ENCODE results near the gene FKRP. TPM values are rescaled to one million over a fixed set of nuclear protein-coding genes. Genes with fewer than 3 reads are reported as not detected.

The FKRP gene
- total RNA-seq, 1 donor from 2014 or later, result 22.7 TPM

DNA sequence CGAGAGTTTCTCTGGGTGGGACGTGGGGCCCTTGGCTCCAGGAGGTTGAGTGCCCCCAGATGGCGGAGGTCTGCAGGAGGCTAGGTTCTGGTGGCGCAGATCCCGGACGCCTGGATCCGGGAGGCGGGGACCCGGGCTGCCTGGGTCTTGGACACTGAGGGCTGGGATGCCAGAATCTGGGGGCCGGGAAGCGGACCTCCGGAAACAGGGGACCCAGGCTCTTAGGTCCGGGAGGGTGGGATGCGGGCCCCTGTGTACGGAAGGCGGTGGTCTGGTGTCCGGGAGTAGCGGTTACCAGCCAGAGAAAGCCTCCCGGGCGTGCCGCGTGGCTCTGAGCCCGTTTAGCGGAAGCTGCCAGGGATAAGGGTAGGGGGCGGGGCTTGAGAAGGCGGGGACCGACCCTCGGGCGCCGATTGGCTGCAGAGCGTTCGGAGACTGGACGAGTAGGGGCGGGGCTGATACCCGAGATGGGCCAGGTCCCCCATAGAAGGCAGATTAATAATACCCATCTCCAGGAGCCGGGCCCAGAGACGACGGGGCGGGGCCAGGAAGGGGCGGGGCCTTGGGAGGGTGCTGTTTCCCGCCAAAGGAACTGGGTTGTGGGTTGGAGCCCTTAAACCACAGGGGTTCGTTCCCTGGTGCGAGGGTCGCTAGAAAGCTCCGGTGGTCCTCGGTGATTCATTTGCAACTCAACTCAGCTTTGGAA, 42.6 kb downstream of the FKRP start, which contains the start of gene SLC1A5:
SLC1A5 (minus strand) TSS at position 333 of the 706 bp plus-strand sequence. CDS start 629 bp downstream, outside the sequence.
- Mint-ChIP-seq H3K27me3 (ENCODE audit: unreplicated experiment) (peaks cover 13% of the 10 kb centered on the region), H3K36me3 (ENCODE audit: low read depth, unreplicated experiment) (peaks cover 4% of the 10 kb centered on the region), H3K4me3 (ENCODE audit: unreplicated experiment) (peak within 1 kb of the TSS; percentile 94), H3K27ac (ENCODE audit: unreplicated experiment) (no peak within 1 kb of the TSS), H3K9me3 (ENCODE audit: unreplicated experiment) (no peaks in the 10 kb centered on the region), H3K4me1 (ENCODE audit: unreplicated experiment) (peaks cover 25% of the 10 kb centered on the region)
- DNase-seq (ENCODE audit: low spot score), result peak; percentile 92
- TF ChIP-seq, protein P1, sequence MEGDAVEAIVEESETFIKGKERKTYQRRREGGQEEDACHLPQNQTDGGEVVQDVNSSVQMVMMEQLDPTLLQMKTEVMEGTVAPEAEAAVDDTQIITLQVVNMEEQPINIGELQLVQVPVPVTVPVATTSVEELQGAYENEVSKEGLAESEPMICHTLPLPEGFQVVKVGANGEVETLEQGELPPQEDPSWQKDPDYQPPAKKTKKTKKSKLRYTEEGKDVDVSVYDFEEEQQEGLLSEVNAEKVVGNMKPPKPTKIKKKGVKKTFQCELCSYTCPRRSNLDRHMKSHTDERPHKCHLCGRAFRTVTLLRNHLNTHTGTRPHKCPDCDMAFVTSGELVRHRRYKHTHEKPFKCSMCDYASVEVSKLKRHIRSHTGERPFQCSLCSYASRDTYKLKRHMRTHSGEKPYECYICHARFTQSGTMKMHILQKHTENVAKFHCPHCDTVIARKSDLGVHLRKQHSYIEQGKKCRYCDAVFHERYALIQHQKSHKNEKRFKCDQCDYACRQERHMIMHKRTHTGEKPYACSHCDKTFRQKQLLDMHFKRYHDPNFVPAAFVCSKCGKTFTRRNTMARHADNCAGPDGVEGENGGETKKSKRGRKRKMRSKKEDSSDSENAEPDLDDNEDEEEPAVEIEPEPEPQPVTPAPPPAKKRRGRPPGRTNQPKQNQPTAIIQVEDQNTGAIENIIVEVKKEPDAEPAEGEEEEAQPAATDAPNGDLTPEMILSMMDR (IDR thresholded peaks at IDR 0.05; ENCODE audit: unreplicated experiment), result no peak

DNA sequence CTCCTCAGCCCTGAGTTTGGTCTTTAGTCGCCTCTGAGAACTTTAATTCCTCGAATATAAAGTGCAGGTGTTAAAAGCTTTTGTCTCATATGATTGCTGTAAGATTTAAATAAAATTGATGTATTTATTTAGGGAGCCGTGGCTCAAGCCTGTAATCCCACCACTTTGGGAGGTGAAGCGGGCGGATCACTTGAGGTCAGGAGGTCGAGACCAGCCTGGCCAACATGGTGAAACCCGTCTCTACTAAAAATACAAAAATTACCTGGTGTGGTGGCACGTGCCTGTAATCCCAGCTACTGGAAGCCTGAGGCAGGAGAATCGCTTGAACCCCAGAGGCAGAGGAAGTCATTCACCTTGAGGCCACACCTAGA, 43.1 kb downstream of the FKRP start:
- TF ChIP-seq, protein P1 (IDR thresholded peaks at IDR 0.05; ENCODE audit: unreplicated experiment), result no peak
- Mint-ChIP-seq H3K36me3 (ENCODE audit: low read depth, unreplicated experiment) (no peaks in the 10 kb centered on the region), H3K27ac (ENCODE audit: unreplicated experiment) (no peak overlapping the region), H3K9me3 (ENCODE audit: unreplicated experiment) (no peaks in the 10 kb centered on the region), H3K4me3 (ENCODE audit: unreplicated experiment) (peak overlapping the region; percentile 69), H3K27me3 (ENCODE audit: unreplicated experiment) (peaks cover 13% of the 10 kb centered on the region), H3K4me1 (ENCODE audit: unreplicated experiment) (peaks cover 25% of the 10 kb centered on the region)
- no peak for DNase-seq (ENCODE audit: low spot score)

DNA sequence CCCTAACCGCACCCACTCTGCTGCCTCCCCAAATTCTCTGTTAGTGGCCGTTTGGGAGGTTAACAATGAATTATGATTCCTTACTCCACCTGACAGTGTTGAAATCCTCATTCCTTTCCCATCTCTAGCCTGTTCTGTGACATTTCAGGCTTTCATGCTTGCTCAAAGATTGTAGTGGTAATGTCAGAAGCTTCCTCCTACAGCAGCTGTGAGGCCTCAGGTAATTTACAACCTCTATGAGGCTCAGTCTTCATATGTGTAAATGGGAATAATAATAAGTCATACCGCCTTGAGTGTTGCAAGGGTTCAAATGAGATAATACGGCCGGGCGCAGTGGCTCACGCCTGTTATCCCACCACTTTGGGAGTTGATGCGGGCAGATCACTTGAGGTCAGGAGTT, 43.5 kb downstream of the FKRP start:
- no peaks in the 10 kb centered on the region for H3K9me3 Mint-ChIP-seq (ENCODE audit: unreplicated experiment)
- no peak for DNase-seq (ENCODE audit: low spot score)
- peaks cover 21% of the 10 kb centered on the region for H3K4me1 Mint-ChIP-seq (ENCODE audit: unreplicated experiment)
- no peak overlapping the region for H3K27ac Mint-ChIP-seq (ENCODE audit: unreplicated experiment)
- no peaks in the 10 kb centered on the region for H3K36me3 Mint-ChIP-seq (ENCODE audit: low read depth, unreplicated experiment)
- TF ChIP-seq, protein P1 (IDR thresholded peaks at IDR 0.05; ENCODE audit: unreplicated experiment), result no peak
- H3K27me3 Mint-ChIP-seq (ENCODE audit: unreplicated experiment), result peaks cover 13% of the 10 kb centered on the region
- peak overlapping the region; percentile 27 for H3K4me3 Mint-ChIP-seq (ENCODE audit: unreplicated experiment)

DNA sequence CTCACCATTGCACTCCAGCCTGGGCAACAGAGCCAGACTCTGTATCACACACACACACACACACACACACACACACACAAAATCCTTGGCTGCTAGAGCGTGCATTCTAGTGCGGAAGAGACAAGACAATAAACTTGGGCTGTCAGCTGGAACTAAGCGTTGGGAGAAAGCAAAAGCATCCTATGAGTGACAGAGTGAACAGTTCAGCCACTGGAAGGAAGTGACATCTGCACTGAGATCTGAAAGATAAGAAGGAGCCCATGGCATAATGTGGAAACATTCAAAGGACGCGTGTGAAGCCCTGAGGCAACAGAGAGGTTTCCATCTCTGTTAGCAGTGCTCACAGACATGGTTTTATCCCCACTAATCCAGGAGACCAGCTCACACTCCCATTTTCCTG, 46.1 kb downstream of the FKRP start:
- Mint-ChIP-seq H3K27ac (ENCODE audit: unreplicated experiment) (no peak overlapping the region), H3K4me3 (ENCODE audit: unreplicated experiment) (no peak overlapping the region), H3K27me3 (ENCODE audit: unreplicated experiment) (peaks cover 9% of the 10 kb centered on the region), H3K36me3 (ENCODE audit: low read depth, unreplicated experiment) (no peaks in the 10 kb centered on the region), H3K9me3 (ENCODE audit: unreplicated experiment) (no peaks in the 10 kb centered on the region), H3K4me1 (ENCODE audit: unreplicated experiment) (peaks cover 7% of the 10 kb centered on the region)
- DNase-seq (ENCODE audit: low spot score), result no peak
- TF ChIP-seq, protein P1 (IDR thresholded peaks at IDR 0.05; ENCODE audit: unreplicated experiment), result no peak

DNA sequence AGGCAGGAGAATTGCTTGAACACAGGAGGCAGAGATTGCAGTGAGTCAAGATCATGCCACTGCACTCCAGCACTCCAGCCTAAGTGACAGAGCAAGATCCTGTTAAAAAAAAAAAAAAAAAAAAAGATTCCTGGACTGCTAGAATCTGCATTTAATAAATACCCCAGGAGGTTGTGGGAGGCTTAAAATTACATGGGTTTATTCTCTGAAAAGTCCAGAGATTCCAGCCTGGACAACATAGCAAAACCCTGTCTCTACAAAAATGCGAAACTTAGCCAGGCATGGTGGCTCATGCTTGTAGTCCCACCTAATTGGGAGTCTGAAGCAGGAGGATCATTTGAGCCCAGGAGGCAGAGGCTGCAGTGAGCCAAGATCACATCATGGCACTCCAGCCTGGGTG, 52.0 kb downstream of the FKRP start:
- Mint-ChIP-seq H3K36me3 (ENCODE audit: low read depth, unreplicated experiment) (no peaks in the 10 kb centered on the region), H3K4me1 (ENCODE audit: unreplicated experiment) (no peaks in the 10 kb centered on the region), H3K27me3 (ENCODE audit: unreplicated experiment) (peaks cover 4% of the 10 kb centered on the region), H3K9me3 (ENCODE audit: unreplicated experiment) (no peaks in the 10 kb centered on the region), H3K4me3 (ENCODE audit: unreplicated experiment) (no peak overlapping the region), H3K27ac (ENCODE audit: unreplicated experiment) (no peak overlapping the region)
- no peak for DNase-seq (ENCODE audit: low spot score)
- TF ChIP-seq, protein P1 (IDR thresholded peaks at IDR 0.05; ENCODE audit: unreplicated experiment), result no peak

Data from endothelial cell (in vitro differentiated cells).